Uterus (tissue), 4 donors: ENCODE measurements around the gene CHST14. TPM values are rescaled to one million over a fixed set of nuclear protein-coding genes. Genes with fewer than 3 reads are reported as not detected.

Experiments
- DNase-seq, 2 donors: peaks; one replicate each; pipeline ENCODE4 v3.0.0-alpha.2; 2019 to 2020
- H3K27ac ChIP-seq, 2 donors: fragments of 200-600 bp; sonication (generic); 1 replicate in 1 of 2; 2 replicates in 1 of 2; pipeline ENCODE4 v1.5.1; 2016 to 2018
- H3K27me3 ChIP-seq, 2 donors: fragments of 200-600 bp; sonication (generic); one replicate each; pipeline ENCODE4 v1.5.1; 2018 to 2019; ENCODE audit warnings: control low read depth in 1 of 2
- H3K36me3 ChIP-seq, 2 donors: fragments of 200-600 bp; sonication (generic); one replicate each; pipeline ENCODE4 v1.5.1; 2019; ENCODE audit warnings: control low read depth in 1 of 2
- H3K4me1 ChIP-seq, 2 donors: fragments of 200-600 bp; sonication (generic); one replicate each; pipeline ENCODE4 v1.5.1; 2018 to 2019; ENCODE audit warnings: control low read depth in 1 of 2
- H3K4me3 ChIP-seq, 2 donors: fragments of 200-600 bp; sonication (generic); 1 replicate in 1 of 2; 2 replicates in 1 of 2; pipeline ENCODE4 v1.5.1; 2018 to 2019; ENCODE audit warnings: mild to moderate bottlenecking in 1 of 2
- H3K9me3 ChIP-seq, 2 donors: fragments of 200-600 bp; sonication (generic); one replicate each; pipeline ENCODE4 v1.5.1; 2019; ENCODE audit warnings: control low read depth in 1 of 2
- CTCF ChIP-seq, 4 experiments: fragments of 200-600 bp in 2 of 4; fragments of 450-650 bp in 2 of 4; sonication (generic) in 2 of 4; IDR thresholded peaks; one replicate each; pipeline ENCODE4 v1.5.1; 2016 to 2019; ENCODE audit warnings: antibody characterized with exemption in 4 of 4, mild to moderate bottlenecking in 2 of 4, moderate library complexity in 1 of 4
- POLR2A ChIP-seq, 2 donors: fragments of 450-650 bp; IDR thresholded peaks; one replicate each; pipeline ENCODE4 v1.6.1; 2016; ENCODE audit warnings: antibody characterized with exemption in 2 of 2, mild to moderate bottlenecking in 1 of 2, moderate library complexity in 1 of 2
- intact Hi-C: fragments of 100-400 bp; cut with DNase I; formaldehyde crosslinking; loops from one replicate; pipeline ENCODE4 v1.15.1; 2023; ENCODE audit warnings: low total_unique reads
- total RNA-seq, 4 donors: library from RNA; depleted of rRNA in 3 of 4; stranded (reverse); fragments of >200 nt in 3 of 4; gene quantifications; one replicate each; pipeline versions ENCODE4 v1.1.0 to v1.2.4, GENCODE V29; 2014 to 2023
- donor health status: DM: yes; HTN: yes; CAD: no.

Gene CHST14
- total RNA-seq, 4 donors from 2014 or later: 6.8 to 26.1 (median 17.9) TPM

GRCh38 chr15:40441565-40442531, 28.9 kb upstream of the CHST14 start:
- Histone ChIP-seq H3K27me3 (no peaks in the 10 kb centered on the region), H3K36me3 (no peaks in the 10 kb centered on the region), H3K9me3 (no peaks in the 10 kb centered on the region), H3K27ac (peak overlapping the region; percentile 24 to 78), H3K4me1 (peaks cover 0 to 1% of the 10 kb centered on the region in 2 donors), H3K4me3 (peak overlapping the region; percentile 56 to 99)
- peak in 1 of 2 donors; percentile 28 for DNase-seq
- intact Hi-C loops: no loop called here
- TF ChIP-seq POLR2A (IDR thresholded peaks at IDR 0.05) (no peak), CTCF (IDR thresholded peaks at IDR 0.05) (peak in 1 of 4 experiments; percentile 6)

GRCh38 chr15:40443255-40443654, 27.5 kb upstream of the CHST14 start:
- DNase-seq: no peak
- no peak overlapping the region for H3K4me3 ChIP-seq

GRCh38 chr15:40443846-40444245, 26.9 kb upstream of the CHST14 start:
- TF ChIP-seq POLR2A (IDR thresholded peaks at IDR 0.05) (no peak), CTCF (IDR thresholded peaks at IDR 0.05) (no peak)
- Histone ChIP-seq H3K4me3 (no peak overlapping the region), H3K36me3 (no peaks in the 10 kb centered on the region), H3K27ac (no peak overlapping the region), H3K9me3 (no peaks in the 10 kb centered on the region), H3K4me1 (no peaks in the 10 kb centered on the region), H3K27me3 (no peaks in the 10 kb centered on the region)
- no peak for DNase-seq
- intact Hi-C loops: no loop called here

More at GRCh38 chr15:40443255-40443654, 27.5 kb upstream of the CHST14 start:
- no peak overlapping the region for H3K27ac ChIP-seq
- no peaks in the 10 kb centered on the region for H3K36me3 ChIP-seq
- TF ChIP-seq POLR2A (IDR thresholded peaks at IDR 0.05): no peak
- TF ChIP-seq CTCF (IDR thresholded peaks at IDR 0.05): no peak
- intact Hi-C loops: no loop called here
- H3K9me3 ChIP-seq: no peaks in the 10 kb centered on the region
- no peaks in the 10 kb centered on the region for H3K4me1 ChIP-seq
- H3K27me3 ChIP-seq: no peaks in the 10 kb centered on the region

GRCh38 chr15:40444736-40445135, 26.0 kb upstream of the CHST14 start:
- Histone ChIP-seq H3K4me1 (no peaks in the 10 kb centered on the region), H3K36me3 (no peaks in the 10 kb centered on the region), H3K4me3 (no peak overlapping the region), H3K9me3 (no peaks in the 10 kb centered on the region), H3K27ac (no peak overlapping the region), H3K27me3 (no peaks in the 10 kb centered on the region)
- TF ChIP-seq POLR2A (IDR thresholded peaks at IDR 0.05) (no peak), CTCF (IDR thresholded peaks at IDR 0.05) (no peak)
- DNase-seq: no peak
- intact Hi-C loops: no loop called here

GRCh38 chr15:40445421-40445922, 25.3 kb upstream of the CHST14 start:
- Histone ChIP-seq H3K4me1 (no peaks in the 10 kb centered on the region), H3K9me3 (no peaks in the 10 kb centered on the region), H3K4me3 (no peak overlapping the region), H3K36me3 (no peaks in the 10 kb centered on the region), H3K27me3 (no peaks in the 10 kb centered on the region), H3K27ac (no peak overlapping the region)
- DNase-seq: no peak
- TF ChIP-seq CTCF (IDR thresholded peaks at IDR 0.05) (no peak), POLR2A (IDR thresholded peaks at IDR 0.05) (no peak)
- intact Hi-C loops: no loop called here
